Thoracic aorta (tissue), 2 donors: Measurements from ENCODE around the gene B3GALT4. TPM values are rescaled to one million over a fixed set of nuclear protein-coding genes. Genes with fewer than 3 reads are reported as not detected.

Source experiments
- ATAC-seq: fragments of 150-250 bp; one replicate; pipeline ENCODE4 v1.8.0; 2017; ENCODE audit warnings: low read depth; ENCODE audit not compliant: insufficient number of reproducible peaks, low FRiP score
- DNase-seq: peaks from one replicate; pipeline ENCODE4 v3.0.0-alpha.2; 2020; ENCODE audit warnings: low spot score
- H3K27ac ChIP-seq, 2 donors: fragments of 200-600 bp; sonication (generic); 1 replicate in 1 of 2; 2 replicates in 1 of 2; pipeline ENCODE4 v1.5.1; 2016; ENCODE audit warnings: mild to moderate bottlenecking in 2 of 2, moderate library complexity in 2 of 2
- H3K27me3 ChIP-seq: fragments of 200-600 bp; sonication (generic); replicated peaks from 2 replicates; pipeline ENCODE4 v1.6.0; 2016; ENCODE audit warnings: mild to moderate bottlenecking; ENCODE audit not compliant: insufficient read depth
- H3K36me3 ChIP-seq: fragments of 200-600 bp; sonication (generic); one replicate; pipeline ENCODE4 v1.5.1; 2016
- H3K4me1 ChIP-seq, 2 donors: fragments of 200-600 bp; sonication (generic); 1 replicate in 1 of 2; 2 replicates in 1 of 2; pipeline versions ENCODE4 v1.5.1 to v1.6.0; 2016; ENCODE audit warnings: low read depth in 2 of 2, mild to moderate bottlenecking in 1 of 2; ENCODE audit not compliant: control insufficient read depth in 1 of 2
- H3K4me3 ChIP-seq: fragments of 200-600 bp; sonication (generic); 2 replicates; pipeline ENCODE4 v1.5.1; 2016; ENCODE audit warnings: mild to moderate bottlenecking
- H3K9me3 ChIP-seq: fragments of 200-600 bp; sonication (generic); 2 replicates; pipeline ENCODE4 v1.5.1; 2016
- CTCF ChIP-seq: fragments of 200-600 bp; sonication (generic); IDR thresholded peaks from one replicate; pipeline ENCODE4 v1.5.1; 2019; ENCODE audit warnings: antibody characterized with exemption
- total RNA-seq, 2 donors: library from RNA; depleted of rRNA; stranded (reverse); fragments of >200 nt; gene quantifications; one replicate each; pipeline versions ENCODE4 v1.1.0 to v1.2.3, GENCODE V29; 2016

Gene B3GALT4
- total RNA-seq, 2 donors from 2014 or later = 18.1 to 27.3 TPM

GRCh38 chr6:33277663-33278391, 904 bp downstream of the B3GALT4 start:
- Histone ChIP-seq H3K4me3 (peak overlapping the region; percentile 86), H3K9me3 (no peaks in the 10 kb centered on the region), H3K4me1 (peaks cover 22 to 44% of the 10 kb centered on the region in 2 donors), H3K36me3 (peaks cover 10% of the 10 kb centered on the region), H3K27ac (peak overlapping the region; percentile 88 to 95), H3K27me3 (no peaks in the 10 kb centered on the region)
- DNase-seq (no peak), ATAC-seq (no peak)
- TF ChIP-seq CTCF = no peak

DNA sequence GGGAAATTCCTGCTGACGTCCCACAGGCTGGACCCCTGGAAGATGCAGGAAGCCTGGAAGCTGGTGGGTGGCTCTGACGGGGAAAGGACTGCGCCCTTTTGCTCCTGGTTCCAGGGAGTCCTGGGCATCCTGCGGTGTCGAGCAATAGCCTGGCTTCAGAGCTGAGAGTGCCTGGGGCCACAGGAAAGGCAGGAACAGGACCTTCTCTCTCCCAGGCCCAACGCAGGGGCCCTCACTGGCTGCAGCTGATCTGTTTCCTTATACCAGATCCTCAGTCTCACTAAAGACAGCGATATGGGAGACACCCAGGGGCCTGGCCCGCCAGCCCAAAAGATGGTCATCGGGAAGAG, 1.4 kb downstream of the B3GALT4 start:
- DNase-seq (no peak), ATAC-seq (no peak)
- Histone ChIP-seq H3K36me3 (peaks cover 10% of the 10 kb centered on the region), H3K9me3 (no peaks in the 10 kb centered on the region), H3K27ac (peak overlapping the region in 1 of 2 donors; percentile 95), H3K4me1 (peaks cover 16 to 38% of the 10 kb centered on the region in 2 donors), H3K27me3 (no peaks in the 10 kb centered on the region), H3K4me3 (peak overlapping the region; percentile 86)
- TF ChIP-seq CTCF = no peak

- Histone ChIP-seq H3K4me1 (peaks cover 16 to 34% of the 10 kb centered on the region in 2 donors), H3K36me3 (peaks cover 10% of the 10 kb centered on the region), H3K4me3 (no peak overlapping the region), H3K9me3 (no peaks in the 10 kb centered on the region), H3K27ac (no peak overlapping the region), H3K27me3 (no peaks in the 10 kb centered on the region)
- ATAC-seq (no peak), DNase-seq (no peak)
- TF ChIP-seq CTCF = no peak
Observed at GRCh38 chr6:33278810-33279209, 1.9 kb downstream of the B3GALT4 start.

DNA sequence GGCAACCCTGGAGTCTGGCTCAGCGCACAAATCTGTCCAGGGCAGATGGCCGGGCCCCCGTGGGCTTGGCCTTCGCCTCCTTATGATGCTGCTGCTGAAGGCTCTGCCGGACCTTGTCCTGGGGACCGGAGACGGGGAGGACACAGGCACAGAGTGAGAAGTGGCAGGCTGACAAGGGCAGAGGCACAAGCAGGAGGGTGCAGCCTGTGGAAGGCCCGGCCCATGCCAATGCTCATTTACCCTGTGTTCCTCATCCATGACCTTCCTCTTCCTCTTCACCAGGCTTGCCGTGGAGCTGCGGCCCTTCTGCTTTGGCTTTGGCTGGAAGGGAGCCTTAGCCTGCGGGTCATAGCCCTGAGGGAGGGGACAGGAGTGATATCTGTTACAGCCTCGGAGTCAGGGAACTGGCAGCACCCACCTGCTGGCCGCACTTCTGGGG, 2.4 kb downstream of the B3GALT4 start:
- Histone ChIP-seq H3K36me3 (peaks cover 7% of the 10 kb centered on the region), H3K4me1 (peaks cover 12 to 29% of the 10 kb centered on the region in 2 donors), H3K27ac (no peak overlapping the region), H3K4me3 (no peak overlapping the region), H3K27me3 (no peaks in the 10 kb centered on the region), H3K9me3 (no peaks in the 10 kb centered on the region)
- DNase-seq (no peak), ATAC-seq (no peak)
- TF ChIP-seq CTCF = no peak

GRCh38 chr6:33279971-33280511, 3.1 kb downstream of the B3GALT4 start:
- DNase-seq (no peak), ATAC-seq (no peak)
- Histone ChIP-seq H3K4me3 (no peak overlapping the region), H3K4me1 (peaks cover 9 to 25% of the 10 kb centered on the region in 2 donors), H3K9me3 (no peaks in the 10 kb centered on the region), H3K27me3 (no peaks in the 10 kb centered on the region), H3K36me3 (peaks cover 3% of the 10 kb centered on the region), H3K27ac (no peak overlapping the region)
- peak; percentile 24 for TF ChIP-seq CTCF
